GM12873 (cell line): ENCODE measurements around the gene RASGRF1.

Source experiments
- TF ChIP-seq, protein P1 (sequence below): IDR thresholded peaks from 2 replicates; pipeline ENCODE4 v1.5.1; 2012; ENCODE audit warnings: low read depth, mild to moderate bottlenecking, moderate library complexity, low read length, control low read depth; ENCODE audit not compliant: insufficient read depth; ENCODE audit errors: missing control alignments

Gene RASGRF1

DNA sequence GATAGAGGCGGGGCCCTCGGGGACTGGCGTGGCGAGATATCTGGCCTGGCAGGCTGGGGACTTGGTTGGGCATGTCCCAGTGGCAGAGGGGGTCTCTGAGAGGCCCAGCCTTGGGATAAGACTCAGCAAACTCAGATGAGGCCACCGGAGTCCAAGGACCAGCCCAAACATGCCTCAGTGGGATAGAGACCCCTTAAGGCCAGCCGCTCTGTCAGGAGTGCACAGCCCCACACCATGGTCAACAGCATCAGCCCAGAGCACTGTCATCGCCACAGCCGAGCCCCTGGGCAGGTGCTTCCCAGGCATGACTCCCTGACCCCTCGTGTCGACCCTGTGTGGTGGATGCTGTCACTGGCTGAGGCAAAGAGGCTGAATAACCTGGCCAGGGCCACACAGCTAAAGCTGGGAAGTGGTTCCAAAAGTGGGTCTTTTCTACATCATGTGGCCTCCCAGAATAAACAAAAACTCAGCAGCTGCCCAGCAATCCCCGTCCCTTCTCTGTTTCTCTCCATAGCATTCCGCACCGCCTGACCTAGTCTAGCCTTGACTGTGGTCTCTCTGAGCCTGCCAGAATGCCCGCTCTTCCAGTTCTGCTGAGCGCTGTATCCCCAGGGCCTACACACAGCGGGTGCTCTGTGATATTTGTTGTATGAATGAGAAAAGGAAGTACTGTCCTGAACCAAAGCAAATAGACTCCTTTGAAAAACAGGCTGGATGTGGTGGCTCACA, 160.9 kb downstream of the RASGRF1 start:
- TF ChIP-seq, protein P1, sequence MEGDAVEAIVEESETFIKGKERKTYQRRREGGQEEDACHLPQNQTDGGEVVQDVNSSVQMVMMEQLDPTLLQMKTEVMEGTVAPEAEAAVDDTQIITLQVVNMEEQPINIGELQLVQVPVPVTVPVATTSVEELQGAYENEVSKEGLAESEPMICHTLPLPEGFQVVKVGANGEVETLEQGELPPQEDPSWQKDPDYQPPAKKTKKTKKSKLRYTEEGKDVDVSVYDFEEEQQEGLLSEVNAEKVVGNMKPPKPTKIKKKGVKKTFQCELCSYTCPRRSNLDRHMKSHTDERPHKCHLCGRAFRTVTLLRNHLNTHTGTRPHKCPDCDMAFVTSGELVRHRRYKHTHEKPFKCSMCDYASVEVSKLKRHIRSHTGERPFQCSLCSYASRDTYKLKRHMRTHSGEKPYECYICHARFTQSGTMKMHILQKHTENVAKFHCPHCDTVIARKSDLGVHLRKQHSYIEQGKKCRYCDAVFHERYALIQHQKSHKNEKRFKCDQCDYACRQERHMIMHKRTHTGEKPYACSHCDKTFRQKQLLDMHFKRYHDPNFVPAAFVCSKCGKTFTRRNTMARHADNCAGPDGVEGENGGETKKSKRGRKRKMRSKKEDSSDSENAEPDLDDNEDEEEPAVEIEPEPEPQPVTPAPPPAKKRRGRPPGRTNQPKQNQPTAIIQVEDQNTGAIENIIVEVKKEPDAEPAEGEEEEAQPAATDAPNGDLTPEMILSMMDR: no peak

DNA sequence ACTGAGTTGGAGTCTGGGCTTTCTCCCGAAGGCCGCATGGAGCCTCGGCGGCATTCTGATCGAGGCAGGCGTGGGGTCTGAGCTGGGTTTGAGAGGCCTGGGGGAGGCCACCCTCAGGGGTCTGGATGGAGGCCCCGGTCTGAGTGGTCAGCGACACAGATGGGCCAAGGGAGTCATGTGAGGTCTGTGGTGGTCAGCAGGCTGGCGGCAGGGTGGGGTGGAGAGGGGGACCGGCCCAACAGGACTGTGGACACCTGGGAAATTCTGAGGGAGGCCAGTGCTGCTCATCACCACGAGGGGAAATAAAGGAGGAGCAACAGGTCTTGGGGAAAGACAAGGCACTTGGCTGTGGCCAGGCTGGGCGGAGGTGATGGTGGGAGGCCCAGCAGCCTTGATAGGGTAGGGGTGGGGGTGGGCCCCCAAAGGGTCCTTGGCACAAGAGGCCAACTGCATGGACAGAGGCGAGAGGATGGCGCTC, 161.9 kb downstream of the RASGRF1 start:
- TF ChIP-seq, protein P1: no peak

DNA sequence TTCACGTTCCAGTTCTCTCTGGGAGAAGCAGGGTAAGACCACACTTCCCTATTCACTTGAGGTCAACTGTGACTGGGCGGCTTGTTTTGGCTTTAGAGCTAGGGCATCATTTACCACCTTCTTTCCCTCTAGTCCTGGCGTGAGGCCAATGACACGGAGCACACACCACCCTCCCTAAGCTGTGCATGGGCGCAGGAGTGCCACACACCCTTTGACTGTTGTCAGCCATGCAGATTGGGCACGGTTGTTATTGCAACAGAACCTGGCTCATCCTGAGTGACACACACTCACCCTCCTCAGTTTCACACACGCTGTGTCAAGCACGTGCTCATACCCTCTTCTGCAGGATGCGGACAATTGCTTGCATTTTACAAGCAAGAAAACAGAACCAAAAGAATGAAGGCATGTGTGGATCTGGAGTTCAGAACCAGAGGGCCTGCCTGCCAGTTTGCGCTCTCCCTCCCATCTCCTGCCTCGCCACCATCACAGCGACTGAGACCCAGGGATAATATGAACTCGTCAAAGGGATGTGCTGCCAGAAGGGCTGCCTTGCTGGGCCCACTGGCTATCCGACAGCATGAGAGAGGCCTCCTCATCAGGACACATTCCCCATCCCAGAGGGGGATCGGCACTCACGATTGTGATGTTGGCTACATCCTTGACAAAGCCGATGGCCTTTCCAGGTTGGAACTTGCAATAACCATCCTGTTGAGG, 163.3 kb downstream of the RASGRF1 start:
- TF ChIP-seq, protein P1: no peak

DNA sequence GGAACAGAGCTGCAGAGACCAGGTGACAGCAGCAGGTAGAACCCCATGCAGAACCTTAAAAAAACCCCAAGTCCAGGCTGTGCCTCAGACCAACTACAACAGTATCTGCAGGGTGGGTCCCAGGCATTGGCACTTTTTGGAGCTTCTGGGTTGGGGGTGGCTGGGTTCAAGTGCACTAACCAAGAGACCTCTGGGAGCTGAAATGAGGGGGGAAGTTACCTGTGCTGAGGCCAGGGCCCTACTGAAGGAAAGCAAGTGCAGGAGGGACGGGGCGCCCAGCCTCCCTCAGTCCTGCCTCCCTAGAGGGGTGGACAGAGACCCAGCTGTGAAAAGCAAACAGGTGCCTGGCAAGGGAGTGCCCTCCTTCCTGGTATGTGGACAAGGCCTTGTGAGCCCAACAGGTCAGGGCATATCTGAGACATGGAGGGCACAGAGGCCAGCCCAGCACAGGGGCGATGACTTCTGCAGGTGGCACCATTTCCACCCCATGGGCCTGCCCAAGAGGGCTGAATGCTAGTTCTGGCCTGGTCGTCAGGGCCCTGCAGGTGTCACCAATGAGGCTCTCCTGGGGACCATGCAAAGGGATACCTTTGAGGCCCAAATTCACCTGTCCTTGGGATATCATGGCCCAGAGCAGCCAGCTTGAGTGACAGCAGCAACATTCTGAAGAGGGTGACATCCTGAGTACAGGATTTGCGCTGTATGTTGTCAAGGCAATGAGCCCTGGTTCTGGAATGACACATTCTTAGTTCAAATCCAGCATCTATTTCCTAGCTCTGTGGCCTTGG, 164.4 kb downstream of the RASGRF1 start:
- TF ChIP-seq, protein P1: no peak

DNA sequence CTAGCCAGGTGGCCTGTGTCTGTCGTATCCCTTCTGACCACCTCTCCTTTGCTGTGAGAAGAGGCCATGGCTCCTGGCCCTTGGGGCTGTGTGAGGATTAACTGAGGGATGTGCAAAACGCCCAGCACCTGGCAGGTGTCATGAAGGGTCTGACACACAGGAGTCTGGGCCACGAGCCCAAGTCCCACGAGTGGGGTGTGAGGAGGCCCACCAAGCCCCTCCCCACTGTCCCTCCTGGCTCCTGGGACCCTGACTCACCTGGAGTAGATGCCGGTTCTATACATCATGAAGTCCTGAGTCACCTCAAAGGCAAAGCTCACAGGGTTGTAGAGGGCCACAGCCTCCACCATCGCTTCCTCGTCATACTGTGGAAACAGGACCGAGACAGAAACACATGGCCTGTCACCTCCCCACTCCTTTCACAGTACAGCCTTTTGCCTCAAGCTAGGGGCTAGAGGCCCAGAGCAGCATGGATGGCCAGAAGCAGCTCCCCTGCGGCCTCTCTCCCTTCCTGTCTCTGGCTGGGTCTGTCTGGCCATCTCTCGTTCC, 165.4 kb downstream of the RASGRF1 start:
- TF ChIP-seq, protein P1: no peak

DNA sequence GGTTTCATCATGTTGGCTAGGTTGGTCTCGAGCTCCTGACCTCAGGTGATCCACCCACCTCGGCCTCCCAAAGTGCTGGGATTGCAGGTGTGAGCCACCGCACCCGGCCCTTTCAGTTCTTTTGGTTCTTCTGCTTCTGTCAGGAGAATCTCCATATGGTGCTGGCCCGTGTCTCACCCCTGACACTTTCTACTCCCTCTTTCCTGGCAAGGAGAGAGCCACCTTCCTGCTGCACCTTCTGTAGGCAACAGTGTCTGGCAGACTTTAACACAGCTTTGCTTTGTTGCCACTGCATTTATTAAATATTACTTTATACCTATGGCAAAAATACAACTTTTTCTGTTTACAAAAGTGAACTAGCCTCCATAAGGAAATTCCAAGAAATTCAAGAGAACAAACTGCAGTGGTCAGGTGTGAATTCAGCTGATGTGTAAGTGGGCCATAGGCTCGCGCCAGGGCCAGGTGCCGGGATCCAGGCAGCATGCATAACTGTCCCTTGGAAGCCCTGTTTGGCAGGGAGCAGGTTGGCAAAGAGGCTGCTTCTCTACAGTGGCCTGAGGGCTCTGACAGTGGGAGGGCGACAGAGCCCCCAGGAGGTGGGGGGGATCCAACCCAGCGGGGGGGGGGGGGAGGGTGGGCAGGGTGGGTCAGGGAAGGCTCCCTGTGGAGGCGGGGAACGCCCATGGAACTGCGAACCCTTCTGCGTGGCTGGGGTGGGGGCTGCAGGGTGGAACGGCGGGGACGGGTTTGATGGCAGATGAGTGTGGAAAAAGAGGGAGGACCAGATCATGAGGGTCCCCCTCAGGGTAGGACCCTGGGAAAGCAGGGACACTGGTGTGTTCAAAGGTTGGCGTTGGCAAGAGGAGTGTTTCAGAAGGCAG, 166.9 kb downstream of the RASGRF1 start:
- TF ChIP-seq, protein P1: no peak
